GM19372 (cell line): ENCODE measurements around the gene B4GALNT4.
"Not testable (repeated sequence)": the region's sequence is repeated elsewhere in the genome, so short reads cannot be mapped to it uniquely, and the experiment has no call there.

Source experiments
- ATAC-seq: cut with Tn5 transposase; IDR thresholded peaks from one replicate; pipeline ENCODE4 v1.9.1; 2021; ENCODE audit warnings: mild to moderate bottlenecking, low read depth, moderate library complexity; ENCODE audit not compliant: unreplicated experiment

Gene B4GALNT4

GRCh38 chr11:334264-334994, 34.9 kb upstream of the B4GALNT4 start:
- no peak for ATAC-seq

GRCh38 chr11:335779-336658, 33.3 kb upstream of the B4GALNT4 start:
- no peak for ATAC-seq

GRCh38 chr11:336659-337198, 32.6 kb upstream of the B4GALNT4 start:
- ATAC-seq, result no peak

- no peak for ATAC-seq
Measured at GRCh38 chr11:337711-338110, 31.6 kb upstream of the B4GALNT4 start.

GRCh38 chr11:339963-340362, 29.3 kb upstream of the B4GALNT4 start:
- no peak for ATAC-seq

- no peak for ATAC-seq
Measured at GRCh38 chr11:340539-341512, 28.5 kb upstream of the B4GALNT4 start.

GRCh38 chr11:342328-342727, 27.0 kb upstream of the B4GALNT4 start:
- no peak for ATAC-seq

- ATAC-seq, result no peak
Measured at GRCh38 chr11:344836-345578, 24.3 kb upstream of the B4GALNT4 start.

GRCh38 chr11:346529-346928, 22.8 kb upstream of the B4GALNT4 start:
- ATAC-seq, result no peak

- ATAC-seq, result not testable (repeated sequence)
Measured at GRCh38 chr11:349270-349954, 19.9 kb upstream of the B4GALNT4 start.

- peak; percentile 21 for ATAC-seq
Measured at GRCh38 chr11:350033-350722, 19.1 kb upstream of the B4GALNT4 start.

GRCh38 chr11:350723-351255, 18.5 kb upstream of the B4GALNT4 start:
- peak; percentile 47 for ATAC-seq

GRCh38 chr11:351411-351810, 17.9 kb upstream of the B4GALNT4 start:
- ATAC-seq, result no peak

GRCh38 chr11:352456-353031, 16.8 kb upstream of the B4GALNT4 start:
- ATAC-seq, result no peak

- no peak for ATAC-seq
Measured at GRCh38 chr11:353179-353873, 16.0 kb upstream of the B4GALNT4 start.

- no peak for ATAC-seq
Measured at GRCh38 chr11:355581-356458, 13.5 kb upstream of the B4GALNT4 start.
